Caco-2 (cell line): ENCODE data around the gene C3orf20. TPM values are rescaled to one million over a fixed set of nuclear protein-coding genes. Genes with fewer than 3 reads are reported as not detected.

ENCODE experiments used
- BruUV-seq: library from RNA; stranded (reverse); fragments of 400-500 nt; replicated peaks from 2 replicates; lab custom pipeline; 2021; lab: Mats Ljungman, UMichigan
- CTCF ChIA-PET: fragments of 300-600 bp; sonication (Branson Sonifier 250); formaldehyde crosslinking; loops from one replicate; lab custom pipeline; 2022; ENCODE audit warnings: antibody characterized with exemption; lab: Charles Lee
- POLR2A ChIA-PET: fragments of 300-600 bp; sonication (Branson Sonifier 250); formaldehyde crosslinking; loops from one replicate; lab custom pipeline; 2022; ENCODE audit warnings: antibody characterized with exemption; lab: Charles Lee
- DNase-seq, 2 experiments: peaks; one replicate each; pipeline versions ENCODE4 v3.0.0 to v3.0.0-alpha.2; 2020 to 2022
- H3K27me3 ChIP-seq: replicated peaks from 2 replicates; pipeline ENCODE4 v1.6.0; 2011; ENCODE audit warnings: low read length; ENCODE audit not compliant: control insufficient read depth, insufficient read depth
- H3K36me3 ChIP-seq: 2 replicates; pipeline ENCODE4 v1.5.1; 2011; ENCODE audit warnings: low read length; ENCODE audit not compliant: control insufficient read depth, insufficient read depth
- H3K4me1 ChIP-seq: fragments of 250-450 bp; sonication (Bioruptor Pico); 2 replicates; pipeline ENCODE4 v1.5.1; 2020; ENCODE audit warnings: mild to moderate bottlenecking
- H3K4me3 ChIP-seq: 2 replicates; pipeline ENCODE4 v1.5.1; 2011; ENCODE audit warnings: low read depth, mild to moderate bottlenecking, control low read depth, low read length
- H3K9me3 ChIP-seq: fragments of 250-450 bp; sonication (Bioruptor Pico); 2 replicates; pipeline ENCODE4 v1.5.1; 2020; ENCODE audit warnings: mild to moderate bottlenecking, moderate library complexity
- H3K27ac Mint-ChIP-seq: one replicate; pipeline ENCODE4 v1.8.0; 2022; ENCODE audit warnings: mixed read lengths; ENCODE audit not compliant: unreplicated experiment
- H3K27me3 Mint-ChIP-seq: one replicate; pipeline ENCODE4 v1.8.0; 2022; ENCODE audit warnings: mixed read lengths; ENCODE audit not compliant: insufficient read depth, unreplicated experiment
- H3K36me3 Mint-ChIP-seq: one replicate; pipeline ENCODE4 v1.8.0; 2022; ENCODE audit warnings: mild to moderate bottlenecking, mixed read lengths; ENCODE audit not compliant: insufficient read depth, unreplicated experiment
- H3K4me1 Mint-ChIP-seq: one replicate; pipeline ENCODE4 v1.8.0; 2022; ENCODE audit warnings: low read depth, mixed read lengths; ENCODE audit not compliant: unreplicated experiment
- H3K4me3 Mint-ChIP-seq: one replicate; pipeline ENCODE4 v1.8.0; 2022; ENCODE audit warnings: mild to moderate bottlenecking, moderate library complexity, mixed read lengths; ENCODE audit not compliant: unreplicated experiment
- H3K9me3 Mint-ChIP-seq: one replicate; pipeline ENCODE4 v1.8.0; 2022; ENCODE audit warnings: mixed read lengths; ENCODE audit not compliant: unreplicated experiment
- intact Hi-C: fragments of 100-400 bp; cut with micrococcal nuclease; formaldehyde crosslinking; loops from one replicate; pipeline ENCODE4 v1.10.0; 2022; ENCODE audit not compliant: unreplicated experiment
- total RNA-seq: library from RNA; stranded (reverse); gene quantifications from 2 replicates; pipeline ENCODE4 v1.2.3, GENCODE V29; 2022
- TF ChIP-seq, protein P1 (sequence below), 2 experiments: fragments of 200-600 bp in 1 of 2; IDR thresholded peaks; 1 replicate in 1 of 2; 2 replicates in 1 of 2; pipeline versions ENCODE4 v1.5.1 to v1.8.0; 2011 to 2022; ENCODE audit warnings: antibody characterized with exemption in 1 of 2, control low read depth in 1 of 2, inconsistent platforms in 1 of 2, low read depth in 1 of 2, low read length in 1 of 2, mild to moderate bottlenecking in 1 of 2, moderate library complexity in 1 of 2; ENCODE audit not compliant: insufficient read depth in 1 of 2, severe bottlenecking in 1 of 2, unreplicated experiment in 1 of 2

The C3orf20 gene
- total RNA-seq, 1 experiment from 2014 or later: 0.09 TPM

DNA sequence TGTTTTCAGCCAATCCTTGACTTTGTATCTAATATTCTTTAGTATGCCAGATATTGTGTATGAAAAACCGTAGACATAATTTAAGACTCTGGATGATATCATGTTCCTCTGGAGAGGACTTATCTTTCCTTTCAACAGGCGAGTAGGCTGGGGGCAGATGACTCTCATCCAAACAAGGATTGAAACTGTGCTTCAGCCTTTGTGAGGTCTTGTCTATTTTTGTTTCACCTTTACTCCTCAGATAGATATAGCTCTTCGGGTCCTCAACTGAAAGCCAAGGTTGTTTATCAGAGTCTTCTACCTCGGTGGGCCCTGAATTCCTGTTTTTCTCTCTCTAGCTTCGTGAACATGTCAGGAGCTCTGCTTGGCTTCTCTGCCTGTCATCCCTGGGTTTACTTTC is 66.0 kb downstream of the C3orf20 start:
- no peaks in the 10 kb centered on the region for H3K9me3 ChIP-seq
- Mint-ChIP-seq H3K9me3 (peaks cover 20% of the 10 kb centered on the region), H3K27ac (no peak overlapping the region), H3K36me3 (no peaks in the 10 kb centered on the region), H3K27me3 (peaks cover 4% of the 10 kb centered on the region), H3K4me3 (no peak overlapping the region), H3K4me1 (no peaks in the 10 kb centered on the region)
- DNase-seq: no peak
- BruUV-seq: no TSS peak
- ChIA-PET CTCF (interaction anchor here (1.1 kb wide), 1 partner anchor 40 kb away, joined by 3 read pairs; no protein-coding TSS in a partner anchor), POLR2A (no interaction called here)
- no peaks in the 10 kb centered on the region; the same call in 1 of the 2 replicates for H3K27me3 ChIP-seq
- TF ChIP-seq, protein P1, sequence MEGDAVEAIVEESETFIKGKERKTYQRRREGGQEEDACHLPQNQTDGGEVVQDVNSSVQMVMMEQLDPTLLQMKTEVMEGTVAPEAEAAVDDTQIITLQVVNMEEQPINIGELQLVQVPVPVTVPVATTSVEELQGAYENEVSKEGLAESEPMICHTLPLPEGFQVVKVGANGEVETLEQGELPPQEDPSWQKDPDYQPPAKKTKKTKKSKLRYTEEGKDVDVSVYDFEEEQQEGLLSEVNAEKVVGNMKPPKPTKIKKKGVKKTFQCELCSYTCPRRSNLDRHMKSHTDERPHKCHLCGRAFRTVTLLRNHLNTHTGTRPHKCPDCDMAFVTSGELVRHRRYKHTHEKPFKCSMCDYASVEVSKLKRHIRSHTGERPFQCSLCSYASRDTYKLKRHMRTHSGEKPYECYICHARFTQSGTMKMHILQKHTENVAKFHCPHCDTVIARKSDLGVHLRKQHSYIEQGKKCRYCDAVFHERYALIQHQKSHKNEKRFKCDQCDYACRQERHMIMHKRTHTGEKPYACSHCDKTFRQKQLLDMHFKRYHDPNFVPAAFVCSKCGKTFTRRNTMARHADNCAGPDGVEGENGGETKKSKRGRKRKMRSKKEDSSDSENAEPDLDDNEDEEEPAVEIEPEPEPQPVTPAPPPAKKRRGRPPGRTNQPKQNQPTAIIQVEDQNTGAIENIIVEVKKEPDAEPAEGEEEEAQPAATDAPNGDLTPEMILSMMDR (IDR thresholded peaks at IDR 0.05; ENCODE audit: insufficient read depth in 1 of 2, low read depth in 1 of 2, low read length in 1 of 2, severe bottlenecking in 1 of 2, unreplicated experiment in 1 of 2): no peak
- H3K4me1 ChIP-seq: no peaks in the 10 kb centered on the region
- H3K36me3 ChIP-seq: no peaks in the 10 kb centered on the region
- intact Hi-C loops: no loop called here
- H3K4me3 ChIP-seq: no peak overlapping the region

DNA sequence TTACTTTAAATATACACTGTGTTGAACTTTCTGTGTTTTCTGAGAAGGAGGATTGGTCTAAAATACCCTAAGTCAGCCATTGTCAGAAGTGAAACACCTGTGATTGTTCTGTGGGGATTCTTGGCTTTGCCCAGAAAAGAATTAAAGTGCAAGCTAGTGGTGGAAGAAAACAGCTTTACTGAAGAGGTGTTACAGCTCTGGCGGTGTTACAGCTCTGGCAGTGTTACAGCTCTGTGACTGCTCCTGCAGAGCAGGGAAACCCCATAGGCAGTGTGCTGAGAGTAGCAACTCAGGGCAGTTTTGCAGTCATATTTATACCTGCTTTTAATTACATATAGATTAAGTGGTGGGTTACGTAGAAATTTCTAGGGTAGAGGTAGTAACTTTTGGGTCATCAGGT is 66.6 kb downstream of the C3orf20 start:
- H3K36me3 ChIP-seq: no peaks in the 10 kb centered on the region
- H3K27me3 ChIP-seq: no peaks in the 10 kb centered on the region; the same call in 1 of the 2 replicates
- H3K9me3 Mint-ChIP-seq: peaks cover 20% of the 10 kb centered on the region
- H3K27me3 Mint-ChIP-seq: peaks cover 4% of the 10 kb centered on the region
- H3K27ac Mint-ChIP-seq: no peak overlapping the region
- TF ChIP-seq, protein P1 (IDR thresholded peaks at IDR 0.05; ENCODE audit: insufficient read depth in 1 of 2, low read depth in 1 of 2, low read length in 1 of 2, severe bottlenecking in 1 of 2, unreplicated experiment in 1 of 2): no peak
- H3K36me3 Mint-ChIP-seq: no peaks in the 10 kb centered on the region
- no peaks in the 10 kb centered on the region for H3K4me1 Mint-ChIP-seq
- intact Hi-C loops: no loop called here
- no peak overlapping the region for H3K4me3 Mint-ChIP-seq
- POLR2A ChIA-PET: no interaction called here
- DNase-seq: no peak
- BruUV-seq: no TSS peak
- no peak overlapping the region for H3K4me3 ChIP-seq
- CTCF ChIA-PET: interaction anchor here (1.1 kb wide), 1 partner anchor 39 kb away, joined by 3 read pairs; no protein-coding TSS in a partner anchor
- H3K9me3 ChIP-seq: no peaks in the 10 kb centered on the region
- H3K4me1 ChIP-seq: no peaks in the 10 kb centered on the region

DNA sequence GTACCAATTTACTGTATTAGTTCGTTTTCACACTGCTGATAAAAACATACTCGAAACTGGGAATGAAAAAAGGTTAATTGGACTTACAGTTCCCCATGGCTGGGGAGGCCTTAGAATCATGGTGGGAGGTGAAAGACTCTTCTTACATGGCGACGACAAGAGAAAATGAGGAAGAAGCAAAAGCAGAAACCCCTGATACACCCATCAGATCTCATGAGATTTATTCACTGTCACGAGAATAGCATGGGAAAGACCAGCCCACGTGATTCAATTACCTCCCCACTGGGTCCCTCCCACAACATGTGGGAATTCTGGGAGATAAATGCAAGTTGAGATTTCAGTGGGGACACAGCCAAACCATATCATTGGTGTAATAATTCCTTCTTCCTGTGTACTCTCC is 69.6 kb downstream of the C3orf20 start:
- Histone ChIP-seq H3K9me3 (no peaks in the 10 kb centered on the region), H3K4me1 (no peaks in the 10 kb centered on the region), H3K4me3 (no peak overlapping the region), H3K27me3 (no peaks in the 10 kb centered on the region; the same call in 1 of the 2 replicates), H3K36me3 (no peaks in the 10 kb centered on the region)
- Mint-ChIP-seq H3K36me3 (no peaks in the 10 kb centered on the region), H3K4me1 (no peaks in the 10 kb centered on the region), H3K27me3 (peaks cover 8% of the 10 kb centered on the region), H3K27ac (no peak overlapping the region), H3K4me3 (no peak overlapping the region), H3K9me3 (peaks cover 15% of the 10 kb centered on the region)
- BruUV-seq: no TSS peak
- ChIA-PET CTCF (no interaction called here), POLR2A (no interaction called here)
- DNase-seq: no peak
- intact Hi-C loops: no loop called here
- TF ChIP-seq, protein P1 (IDR thresholded peaks at IDR 0.05; ENCODE audit: insufficient read depth in 1 of 2, low read depth in 1 of 2, low read length in 1 of 2, severe bottlenecking in 1 of 2, unreplicated experiment in 1 of 2): no peak
